Endometrial microvascular endothelial cells (primary cell): ENCODE measurements around the gene AGO3. TPM values are rescaled to one million over a fixed set of nuclear protein-coding genes. Genes with fewer than 3 reads are reported as not detected.

ENCODE experiments used
- in situ Hi-C: cut with HindIII; loops from 2 replicates; pipeline ENCODE4 v1.10.0; 2017; ENCODE audit warnings: low sequenced_read_pairs, low pct_unique_long_range_greater_than_20kb; ENCODE audit errors: inconsistent ontology term
- total RNA-seq: library from RNA; depleted of rRNA; stranded (reverse); fragments of >200 nt; gene quantifications from one replicate; pipeline ENCODE4 v1.2.3, GENCODE V29; 2015; ENCODE audit errors: inconsistent ontology term

Gene AGO3
- total RNA-seq, 1 donor from 2014 or later, result 7.2 TPM

GRCh38 chr1:36062315-36062714 lies 131.4 kb downstream of the AGO3 start:
- in situ Hi-C loops, result no loop called here

- in situ Hi-C loops, result no loop called here
Observed at GRCh38 chr1:36067871-36068270, 137.0 kb downstream of the AGO3 start.

DNA sequence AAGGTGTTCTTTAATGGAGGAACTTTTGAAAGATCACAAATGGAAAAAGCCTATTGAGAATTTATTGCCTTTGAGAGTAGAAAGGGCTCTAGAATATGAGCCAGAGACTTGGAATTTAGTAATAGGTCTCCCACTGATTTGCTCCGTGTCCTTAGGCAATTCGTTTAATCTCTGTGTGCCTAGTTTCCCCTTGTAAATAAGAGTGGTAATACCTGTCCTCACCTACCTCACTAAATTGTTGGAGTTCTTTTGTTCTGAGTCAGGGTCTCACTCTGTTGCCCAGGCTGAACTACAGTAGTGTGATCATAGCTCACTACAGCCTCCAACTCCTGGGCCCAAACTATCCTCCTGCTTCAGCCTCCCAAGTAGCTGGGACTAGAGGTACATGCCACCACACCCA lies 138.0 kb downstream of the AGO3 start:
- in situ Hi-C loops, result no loop called here

DNA sequence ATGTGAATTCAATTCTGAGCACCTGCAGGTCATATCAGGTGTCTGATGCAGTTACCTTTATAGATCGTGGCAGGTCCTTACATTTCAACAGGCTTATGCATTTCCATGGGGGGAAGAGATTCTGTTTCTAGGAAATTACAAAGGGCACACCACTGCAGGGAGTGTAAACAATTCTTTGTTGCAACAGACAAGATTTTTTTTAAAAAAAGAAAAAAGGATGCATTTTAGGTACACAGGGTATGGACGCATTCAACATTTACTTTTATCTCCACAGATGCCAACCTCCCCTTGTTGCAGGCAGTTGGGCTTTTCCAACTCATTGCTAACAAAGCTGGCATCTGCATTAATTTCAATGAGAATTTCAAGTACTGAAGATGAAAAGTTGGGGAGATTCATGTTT lies 139.4 kb downstream of the AGO3 start:
- in situ Hi-C loops, result no loop called here

- in situ Hi-C loops, result no loop called here
Observed at GRCh38 chr1:36076979-36077573, 146.2 kb downstream of the AGO3 start.

GRCh38 chr1:36080236-36080635 lies 149.3 kb downstream of the AGO3 start:
- in situ Hi-C loops, result no loop called here

DNA sequence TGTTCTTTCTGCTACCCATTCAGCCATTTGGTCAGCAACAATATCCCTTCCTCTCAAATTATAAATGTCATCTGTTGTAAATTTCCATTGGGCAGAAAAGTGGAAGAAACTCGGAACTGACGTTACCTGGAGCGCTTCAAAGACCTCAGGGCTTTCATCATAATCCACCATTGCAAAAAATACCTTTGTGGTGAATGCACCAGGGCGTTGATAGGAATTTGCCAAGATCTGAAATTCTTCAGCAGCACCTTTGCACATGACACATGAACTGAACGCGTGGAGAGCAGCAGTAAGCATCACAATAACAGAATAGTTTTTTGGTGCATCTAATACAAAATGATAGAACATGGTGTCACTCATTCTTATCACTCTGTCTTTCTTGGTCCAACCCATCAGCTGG lies 149.9 kb downstream of the AGO3 start:
- in situ Hi-C loops, result no loop called here

GRCh38 chr1:36081926-36082485 lies 151.1 kb downstream of the AGO3 start:
- in situ Hi-C loops, result no loop called here

DNA sequence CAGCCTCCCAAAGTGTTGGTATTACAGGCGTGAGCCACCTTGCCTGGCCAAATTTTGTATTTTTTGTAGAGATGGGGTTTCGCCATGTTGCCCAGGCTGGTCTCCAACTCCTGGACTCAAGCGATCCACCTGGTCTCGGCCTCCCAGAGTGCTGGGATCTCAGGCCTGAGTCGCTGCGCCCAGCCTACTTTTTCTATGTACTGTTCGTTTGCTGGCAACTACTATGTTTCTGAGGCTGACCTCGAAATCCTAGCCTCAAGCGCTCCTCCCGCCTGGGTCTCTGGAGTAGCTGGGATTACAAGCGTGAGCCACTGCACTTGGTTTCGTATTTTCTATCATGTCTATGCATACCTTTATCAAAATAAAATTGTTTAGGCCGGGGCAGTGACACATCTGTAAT lies 152.3 kb downstream of the AGO3 start:
- in situ Hi-C loops, result no loop called here

DNA sequence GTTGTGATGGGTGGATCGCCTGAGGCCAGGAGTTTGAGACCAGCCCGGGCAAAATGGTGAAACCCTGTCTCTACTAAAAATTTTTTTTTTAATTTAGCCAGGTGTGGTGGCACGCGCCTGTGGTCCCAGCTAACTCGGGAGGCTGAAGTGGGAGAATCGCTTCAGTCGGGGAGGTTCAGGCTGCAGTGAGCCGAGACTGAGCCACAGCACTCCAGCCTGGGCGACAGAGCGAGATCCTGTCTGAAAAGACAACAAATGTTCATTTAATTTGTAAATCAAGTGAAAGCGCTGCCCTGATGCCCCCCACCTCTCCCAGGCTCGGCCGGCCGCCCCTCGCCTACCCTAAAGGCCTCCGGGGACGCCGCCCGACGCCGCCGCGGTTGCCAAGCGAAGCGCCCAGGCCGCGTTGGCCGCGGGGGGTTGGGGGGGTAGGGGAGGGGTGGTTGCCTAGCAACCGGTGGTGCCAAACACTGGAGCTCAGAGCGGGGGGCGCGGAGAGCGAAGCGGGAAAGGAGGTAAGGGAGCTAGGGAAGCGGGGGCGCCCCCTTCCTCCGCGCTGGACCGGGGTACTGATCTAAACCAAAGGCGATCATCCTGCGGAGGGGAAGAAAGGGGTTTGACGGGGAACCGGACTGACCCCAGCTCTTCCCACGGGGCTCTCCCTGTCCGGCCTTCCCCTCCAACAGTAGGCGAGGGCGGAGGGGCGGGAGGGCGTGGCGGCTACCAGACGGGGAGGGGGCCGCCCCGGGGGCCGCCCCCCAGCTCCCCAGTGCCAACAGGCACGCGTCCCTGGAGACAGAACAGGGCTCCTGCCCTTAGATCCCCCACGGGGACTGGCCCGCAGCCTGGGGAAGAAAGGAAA lies 153.0 kb downstream of the AGO3 start, which contains the start of gene TEKT2:
TSS of gene TEKT2 (plus strand) at position 460 of the 862 bp plus-strand sequence. CDS start 828 bp downstream, outside the sequence.
- in situ Hi-C loops, result no loop called here

GRCh38 chr1:36084497-36085115 lies 153.7 kb downstream of the AGO3 start:
- in situ Hi-C loops, result no loop called here

GRCh38 chr1:36085126-36085525 lies 154.2 kb downstream of the AGO3 start:
- in situ Hi-C loops, result no loop called here

DNA sequence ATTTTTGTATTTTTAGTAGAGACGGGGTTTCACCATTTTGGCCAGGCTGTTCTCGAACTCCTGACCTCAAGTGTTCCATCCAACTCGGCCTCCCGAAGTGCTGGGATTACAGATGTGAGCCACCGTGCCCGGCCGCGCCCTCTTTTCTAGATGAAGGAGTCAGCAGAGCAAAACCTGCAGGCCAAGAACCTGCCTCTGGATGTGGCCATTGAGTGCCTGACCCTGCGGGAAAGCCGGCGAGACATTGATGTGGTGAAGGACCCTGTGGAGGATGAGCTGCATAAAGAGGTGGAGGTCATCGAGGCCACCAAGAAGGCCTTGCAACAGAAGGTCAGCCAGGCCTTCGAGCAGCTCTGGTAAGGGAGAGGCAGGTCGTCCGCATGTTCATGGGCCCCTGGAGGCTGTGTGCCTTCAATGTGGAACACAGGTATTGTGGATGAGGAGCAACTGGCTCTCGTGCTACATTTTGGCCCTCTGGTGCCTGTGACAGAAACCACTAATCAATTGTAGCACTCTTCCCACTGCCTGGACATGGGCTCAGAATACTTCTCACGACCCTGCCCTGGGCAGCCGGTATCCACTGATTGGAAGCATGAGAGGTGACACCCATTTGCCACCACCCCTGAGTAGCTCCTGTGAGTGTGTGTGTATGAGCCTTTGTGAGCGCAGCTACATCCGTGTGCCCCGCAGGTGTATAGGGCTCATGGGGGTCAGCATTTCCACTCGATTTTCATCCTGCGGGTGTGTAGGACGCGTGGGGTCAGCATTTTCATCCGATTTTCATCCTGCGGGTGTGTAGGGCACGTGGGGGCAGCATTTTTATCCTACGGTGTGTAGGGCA lies 155.0 kb downstream of the AGO3 start:
- in situ Hi-C loops, result no loop called here

DNA sequence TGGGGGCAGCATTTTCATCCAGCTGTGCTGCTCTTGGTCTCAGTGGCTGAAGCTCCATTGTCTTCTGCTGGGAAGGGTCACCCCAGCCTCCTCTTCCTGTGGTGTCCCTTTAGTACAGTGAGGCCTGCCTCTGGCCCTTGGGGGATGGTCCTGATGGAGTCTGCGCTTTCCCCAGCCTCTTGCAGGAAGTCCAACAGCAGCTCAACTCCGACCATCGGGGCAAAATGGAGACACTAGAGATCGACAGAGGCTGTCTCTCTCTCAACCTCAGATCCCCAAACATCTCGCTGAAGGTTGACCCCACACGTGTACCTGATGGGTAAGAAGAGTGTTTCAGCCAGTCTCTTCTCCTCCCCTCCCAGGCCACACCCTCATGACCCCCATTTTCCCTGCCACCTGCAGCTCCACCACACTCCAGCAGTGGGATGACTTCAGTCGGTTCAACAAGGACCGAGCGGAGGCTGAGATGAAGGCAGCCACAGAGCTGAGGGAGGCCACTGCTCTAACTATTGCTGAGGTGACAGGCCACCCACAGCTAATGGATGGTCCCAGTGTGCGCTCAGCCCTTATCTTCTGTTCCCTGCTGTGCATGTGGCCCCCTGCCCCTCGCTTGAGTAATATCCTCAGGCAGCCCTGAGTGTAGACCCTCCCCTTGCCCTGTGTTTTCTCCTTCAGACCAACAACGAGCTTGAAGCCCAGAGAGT lies 155.8 kb downstream of the AGO3 start:
- in situ Hi-C loops, result no loop called here

- in situ Hi-C loops, result no loop called here
Observed at GRCh38 chr1:36087233-36088123, 156.6 kb downstream of the AGO3 start.

DNA sequence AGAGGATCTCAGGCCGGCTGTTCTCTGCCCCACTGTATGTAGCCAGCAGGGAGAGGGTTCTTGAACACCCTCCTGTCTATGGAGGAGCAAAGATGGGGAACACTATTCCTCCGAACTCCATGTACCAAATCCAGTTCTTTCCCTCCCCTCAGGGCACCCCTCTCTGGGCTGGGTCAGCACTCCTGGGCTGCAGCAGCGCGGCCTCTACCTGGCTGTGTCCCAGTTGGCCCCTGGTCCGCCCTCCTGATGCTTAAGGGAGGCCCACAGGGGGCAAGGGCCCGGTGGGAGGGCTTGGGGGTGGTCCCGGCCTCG lies 157.3 kb downstream of the AGO3 start:
- in situ Hi-C loops, result no loop called here

DNA sequence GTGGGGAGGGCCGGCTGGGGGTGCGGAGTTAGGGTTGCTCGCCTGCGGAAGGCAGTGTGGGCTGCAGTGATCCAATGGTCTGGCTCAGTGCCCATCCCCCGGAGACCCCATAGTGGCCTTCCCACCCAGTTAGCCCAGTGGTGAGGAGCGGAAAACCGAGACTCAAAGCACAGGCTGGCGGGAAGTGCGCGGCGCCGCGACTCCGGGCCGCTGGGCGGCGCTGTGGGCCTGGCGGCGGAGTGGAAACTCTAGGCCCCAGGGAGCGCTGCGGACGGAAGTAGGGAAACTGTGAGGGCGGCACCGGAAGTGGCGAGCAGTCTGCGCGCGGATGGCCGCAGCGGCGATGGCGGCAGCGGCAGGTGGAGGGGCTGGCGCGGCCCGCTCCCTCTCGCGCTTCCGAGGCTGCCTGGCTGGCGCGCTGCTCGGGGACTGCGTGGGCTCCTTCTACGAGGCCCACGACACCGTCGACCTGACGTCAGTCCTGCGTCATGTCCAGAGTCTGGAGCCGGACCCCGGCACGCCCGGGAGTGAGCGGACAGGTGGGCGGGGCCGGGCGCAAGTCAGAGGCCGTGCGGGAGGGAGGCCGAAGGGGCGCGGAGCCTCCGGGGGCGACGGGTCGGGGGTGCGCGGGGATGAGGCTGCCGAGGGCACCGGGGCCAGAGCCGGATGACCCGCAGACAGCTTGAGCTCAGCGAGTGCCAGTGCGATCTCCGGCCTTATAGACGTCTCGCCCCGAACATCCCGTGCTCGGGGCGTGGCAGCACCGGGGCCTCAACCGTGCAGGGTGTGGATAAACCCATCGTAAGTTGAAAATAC lies 157.9 kb downstream of the AGO3 start, which contains the start of gene ADPRS:
TSS of gene ADPRS (plus strand) at position 316 of the 816 bp plus-strand sequence. CDS start at position 329, 13 bp downstream.
- in situ Hi-C loops, result no loop called here
